Activated naive CD4-positive, alpha-beta T cell treated with anti-CD3 and anti-CD28 coated beads, Interleukin-2, amount 50 U/mL, for 72 hours (primary cell): Measurements from ENCODE around the gene CAP2. TPM values are rescaled to one million over a fixed set of nuclear protein-coding genes. Genes with fewer than 3 reads are reported as not detected.
"Not testable (repeated sequence)": the region's sequence is repeated elsewhere in the genome, so short reads cannot be mapped to it uniquely, and the experiment has no call there.

Source experiments
- ATAC-seq, 2 donors: fragments of 150-1000 bp; cut with Tn5 transposase; 2 replicates each; pipeline ENCODE4 v1.10.0; 2021; ENCODE audit warnings: mild to moderate bottlenecking in 2 of 2, moderate library complexity in 2 of 2
- DNase-seq, 2 donors: peaks; one replicate each; pipeline ENCODE4 v3.0.0; 2021 to 2022; ENCODE audit warnings: low spot score in 2 of 2
- H3K27ac Mint-ChIP-seq, 2 donors: one replicate each; pipeline ENCODE4 v1.8.0; 2022; ENCODE audit warnings: mild to moderate bottlenecking in 2 of 2, mixed read lengths in 2 of 2
- H3K36me3 Mint-ChIP-seq, 2 donors: one replicate each; pipeline ENCODE4 v1.8.0; 2022; ENCODE audit warnings: mixed read lengths in 2 of 2
- H3K9me3 Mint-ChIP-seq, 2 donors: one replicate each; pipeline ENCODE4 v1.8.0; 2022; ENCODE audit warnings: mixed read lengths in 2 of 2
- total RNA-seq, 2 donors: library from RNA; stranded (reverse); gene quantifications; one replicate each; pipeline ENCODE4 v1.2.3, GENCODE V29; 2022

Gene CAP2
- total RNA-seq, 2 donors from 2014 or later: not detected

GRCh38 chr6:17552861-17553260, 159.5 kb downstream of the CAP2 start:
- ATAC-seq: no peak
- H3K9me3 Mint-ChIP-seq: no peaks in the 10 kb centered on the region

GRCh38 chr6:17556014-17556413, 162.6 kb downstream of the CAP2 start:
- Mint-ChIP-seq H3K27ac (no peak overlapping the region), H3K36me3 (no peaks in the 10 kb centered on the region), H3K9me3 (peaks cover 0 to 2% of the 10 kb centered on the region in 2 donors)
- DNase-seq: no peak
- no peak for ATAC-seq

More at GRCh38 chr6:17552861-17553260, 159.5 kb downstream of the CAP2 start:
- Mint-ChIP-seq H3K27ac (no peak overlapping the region), H3K36me3 (no peaks in the 10 kb centered on the region)
- no peak for DNase-seq

GRCh38 chr6:17562636-17563035, 169.2 kb downstream of the CAP2 start:
- H3K36me3 Mint-ChIP-seq: peaks cover 9 to 12% of the 10 kb centered on the region in 2 donors
- no peak for DNase-seq

GRCh38 chr6:17565399-17565798, 172.0 kb downstream of the CAP2 start:
- DNase-seq (no peak), ATAC-seq (no peak)
- Mint-ChIP-seq H3K27ac (no peak overlapping the region), H3K9me3 (peaks cover 7 to 8% of the 10 kb centered on the region in 2 donors), H3K36me3 (peaks cover 9 to 12% of the 10 kb centered on the region in 2 donors)

More at GRCh38 chr6:17562636-17563035, 169.2 kb downstream of the CAP2 start:
- ATAC-seq: no peak
- H3K9me3 Mint-ChIP-seq: peaks cover 7 to 8% of the 10 kb centered on the region in 2 donors
- no peak overlapping the region for H3K27ac Mint-ChIP-seq

GRCh38 chr6:17574866-17575560, 181.6 kb downstream of the CAP2 start:
- ATAC-seq (no peak), DNase-seq (no peak)
- peaks cover 6 to 10% of the 10 kb centered on the region in 2 donors for H3K9me3 Mint-ChIP-seq
- no peak overlapping the region for H3K27ac Mint-ChIP-seq
- H3K36me3 Mint-ChIP-seq: peaks cover 0 to 5% of the 10 kb centered on the region in 2 donors

- Mint-ChIP-seq H3K9me3 (peaks cover 6 to 10% of the 10 kb centered on the region in 2 donors), H3K27ac (no peak overlapping the region), H3K36me3 (peaks cover 0 to 11% of the 10 kb centered on the region in 2 donors)
- ATAC-seq: no peak
- no peak for DNase-seq
Observed at GRCh38 chr6:17577059-17577458, 183.7 kb downstream of the CAP2 start.

GRCh38 chr6:17580518-17581048, 187.2 kb downstream of the CAP2 start:
- Mint-ChIP-seq H3K9me3 (peaks cover 6 to 10% of the 10 kb centered on the region in 2 donors), H3K27ac (no peak overlapping the region), H3K36me3 (peaks cover 0 to 11% of the 10 kb centered on the region in 2 donors)
- peak; percentile 81 to 86 for ATAC-seq
- DNase-seq: peak in 1 of 2 donors; percentile 32

- Mint-ChIP-seq H3K36me3 (peaks cover 0 to 11% of the 10 kb centered on the region in 2 donors), H3K9me3 (peaks cover 6 to 10% of the 10 kb centered on the region in 2 donors)
- ATAC-seq, H3K27ac Mint-ChIP-seq, DNase-seq: not testable (repeated sequence)
Observed at GRCh38 chr6:17581282-17581681, 187.9 kb downstream of the CAP2 start.

- Mint-ChIP-seq H3K27ac (no peak overlapping the region), H3K36me3 (peaks cover 0 to 6% of the 10 kb centered on the region in 2 donors), H3K9me3 (no peaks in the 10 kb centered on the region)
- DNase-seq: no peak
- no peak for ATAC-seq
Observed at GRCh38 chr6:17583811-17584210, 190.4 kb downstream of the CAP2 start.

- Mint-ChIP-seq H3K27ac (no peak overlapping the region), H3K36me3 (peaks cover 0 to 6% of the 10 kb centered on the region in 2 donors), H3K9me3 (no peaks in the 10 kb centered on the region)
- DNase-seq (no peak), ATAC-seq (peak; percentile 49 to 72)
Observed at GRCh38 chr6:17584241-17584803, 190.9 kb downstream of the CAP2 start.

GRCh38 chr6:17585766-17586490, 192.5 kb downstream of the CAP2 start:
- no peaks in the 10 kb centered on the region for H3K9me3 Mint-ChIP-seq
- H3K27ac Mint-ChIP-seq: no peak overlapping the region
- ATAC-seq (peak in 1 of 2 donors; percentile 25), DNase-seq (no peak)
- peaks cover 0 to 4% of the 10 kb centered on the region in 2 donors for H3K36me3 Mint-ChIP-seq

GRCh38 chr6:17586623-17587022, 193.2 kb downstream of the CAP2 start:
- DNase-seq, H3K9me3 Mint-ChIP-seq, ATAC-seq, H3K36me3 Mint-ChIP-seq, H3K27ac Mint-ChIP-seq: not testable (repeated sequence)

GRCh38 chr6:17588011-17588410, 194.6 kb downstream of the CAP2 start:
- ATAC-seq: no peak
- H3K36me3 Mint-ChIP-seq: no peaks in the 10 kb centered on the region
- DNase-seq: no peak
- H3K27ac Mint-ChIP-seq: no peak overlapping the region
- no peaks in the 10 kb centered on the region for H3K9me3 Mint-ChIP-seq

GRCh38 chr6:17589406-17590096, 196.2 kb downstream of the CAP2 start:
- H3K36me3 Mint-ChIP-seq: no peaks in the 10 kb centered on the region
- DNase-seq (no peak), ATAC-seq (peak; percentile 74 to 83)
- H3K9me3 Mint-ChIP-seq: no peaks in the 10 kb centered on the region
- H3K27ac Mint-ChIP-seq: no peak overlapping the region

- no peaks in the 10 kb centered on the region for H3K36me3 Mint-ChIP-seq
- ATAC-seq (no peak), DNase-seq (no peak)
- H3K27ac Mint-ChIP-seq: no peak overlapping the region
- no peaks in the 10 kb centered on the region for H3K9me3 Mint-ChIP-seq
Observed at GRCh38 chr6:17591287-17591686, 197.9 kb downstream of the CAP2 start.

GRCh38 chr6:17593246-17593645, 199.9 kb downstream of the CAP2 start:
- ATAC-seq (no peak), DNase-seq (no peak)
- Mint-ChIP-seq H3K27ac (no peak overlapping the region), H3K36me3 (no peaks in the 10 kb centered on the region), H3K9me3 (no peaks in the 10 kb centered on the region)
